ENCODE measurements around the gene MDFI. TPM values are rescaled to one million over a fixed set of nuclear protein-coding genes. Genes with fewer than 3 reads are reported as not detected.

The MDFI gene
- polyA plus RNA-seq, 1 donor from 2014 or later = 42.5 TPM

DNA sequence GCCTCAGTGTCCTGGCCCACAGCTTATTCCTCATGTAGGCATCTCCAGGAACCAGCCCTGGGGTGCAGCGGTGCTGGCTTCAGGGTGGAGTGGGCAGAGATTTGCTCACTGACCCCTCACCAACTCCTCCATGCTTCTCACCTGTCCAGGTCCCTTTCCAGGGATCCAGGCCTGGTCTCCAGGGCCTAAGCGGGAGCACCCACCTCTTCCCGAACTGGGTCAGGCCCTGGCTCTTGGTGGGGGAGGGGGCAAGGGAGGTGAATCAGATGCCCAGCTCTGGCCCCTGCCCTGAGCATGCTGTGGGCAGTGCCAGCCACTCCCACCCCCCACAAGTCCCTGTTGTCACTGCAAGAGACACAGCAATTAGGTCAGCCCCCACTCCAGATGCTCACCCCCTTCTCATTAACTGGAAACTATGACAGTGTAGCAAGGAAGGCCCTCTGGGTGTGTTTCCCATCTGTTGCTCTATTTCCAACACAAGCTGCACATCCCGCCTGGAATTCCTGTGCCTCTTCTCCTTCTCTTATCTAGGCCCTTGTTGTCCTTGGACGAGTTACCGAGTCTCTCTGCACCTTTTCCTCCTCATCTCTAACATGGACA, 37.0 kb downstream of the MDFI start:
- peaks cover 10% of the 10 kb centered on the region for H3F3A ChIP-seq (ENCODE audit: insufficient read depth, low read length, poor library complexity, severe bottlenecking)
- H3K4me2 ChIP-seq (ENCODE audit: low read length) = no peak overlapping the region
- TF ChIP-seq POLR2AphosphoS5 (IDR thresholded peaks at IDR 0.05) (no peak), TAF1 (IDR thresholded peaks at IDR 0.05; ENCODE audit: low read depth) (no peak)
- no peaks in the 10 kb centered on the region for H3K9me3 ChIP-seq (ENCODE audit: low read length)
- H3K9me2 ChIP-seq (ENCODE audit: insufficient read depth, low read length) = no peaks in the 10 kb centered on the region
- H4K20me1 ChIP-seq (ENCODE audit: insufficient read depth) = no peaks in the 10 kb centered on the region
- H3K27ac ChIP-seq (ENCODE audit: low read length) = peak overlapping the region; percentile 93
- H3K27me3 ChIP-seq (ENCODE audit: insufficient read depth, low read depth, low read length) = no peaks in the 10 kb centered on the region
- no peak overlapping the region for H2AFZ ChIP-seq (ENCODE audit: low read depth, low read length)
- H3K9ac ChIP-seq (ENCODE audit: low read length) = no peak overlapping the region
- H3K4me3 ChIP-seq (ENCODE audit: low read length) = no peak overlapping the region
- H3K79me2 ChIP-seq (replicated peaks; ENCODE audit: insufficient read depth, low read length) = no peaks in the 10 kb centered on the region
- H3K36me3 ChIP-seq (ENCODE audit: insufficient read depth, low read length) = no peaks in the 10 kb centered on the region

DNA sequence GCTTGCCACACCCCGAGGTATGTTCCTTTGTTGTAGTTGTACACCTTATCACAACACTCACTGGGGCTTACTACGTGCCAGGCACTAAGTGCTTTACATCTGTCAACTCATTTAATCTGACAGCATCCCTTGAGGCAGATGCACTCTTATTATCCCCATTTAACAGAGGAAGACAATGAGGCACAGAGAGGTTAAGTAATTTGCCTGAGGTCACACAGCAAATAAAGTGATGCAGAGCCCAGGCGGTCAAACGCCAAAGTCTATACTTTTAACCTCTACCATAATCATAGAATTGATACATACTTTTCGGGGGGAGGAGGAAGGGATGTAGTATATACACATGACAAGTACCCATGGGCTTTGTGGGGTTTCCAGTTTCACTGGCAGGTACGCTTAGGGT, 37.7 kb downstream of the MDFI start:
- Histone ChIP-seq H3K9me3 (ENCODE audit: low read length) (no peaks in the 10 kb centered on the region), H3K4me2 (ENCODE audit: low read length) (peak overlapping the region; percentile 2), H3K36me3 (ENCODE audit: insufficient read depth, low read length) (no peaks in the 10 kb centered on the region), H3K9me2 (ENCODE audit: insufficient read depth, low read length) (no peaks in the 10 kb centered on the region), H4K20me1 (ENCODE audit: insufficient read depth) (no peaks in the 10 kb centered on the region), H2AFZ (ENCODE audit: low read depth, low read length) (no peak overlapping the region), H3K79me2 (replicated peaks; ENCODE audit: insufficient read depth, low read length) (no peaks in the 10 kb centered on the region), H3K27me3 (ENCODE audit: insufficient read depth, low read depth, low read length) (no peaks in the 10 kb centered on the region), H3K9ac (ENCODE audit: low read length) (peak overlapping the region; percentile 62), H3K27ac (ENCODE audit: low read length) (peak overlapping the region; percentile 93), H3K4me3 (ENCODE audit: low read length) (peak overlapping the region; percentile 23), H3F3A (ENCODE audit: insufficient read depth, low read length, poor library complexity, severe bottlenecking) (peaks cover 10% of the 10 kb centered on the region)
- TF ChIP-seq RAD21 (conservative IDR thresholded peaks at IDR 0.05) (no peak), MXI1 (conservative IDR thresholded peaks at IDR 0.05; ENCODE audit: poor library complexity, severe bottlenecking) (no peak)
- TF ChIP-seq, protein P1, sequence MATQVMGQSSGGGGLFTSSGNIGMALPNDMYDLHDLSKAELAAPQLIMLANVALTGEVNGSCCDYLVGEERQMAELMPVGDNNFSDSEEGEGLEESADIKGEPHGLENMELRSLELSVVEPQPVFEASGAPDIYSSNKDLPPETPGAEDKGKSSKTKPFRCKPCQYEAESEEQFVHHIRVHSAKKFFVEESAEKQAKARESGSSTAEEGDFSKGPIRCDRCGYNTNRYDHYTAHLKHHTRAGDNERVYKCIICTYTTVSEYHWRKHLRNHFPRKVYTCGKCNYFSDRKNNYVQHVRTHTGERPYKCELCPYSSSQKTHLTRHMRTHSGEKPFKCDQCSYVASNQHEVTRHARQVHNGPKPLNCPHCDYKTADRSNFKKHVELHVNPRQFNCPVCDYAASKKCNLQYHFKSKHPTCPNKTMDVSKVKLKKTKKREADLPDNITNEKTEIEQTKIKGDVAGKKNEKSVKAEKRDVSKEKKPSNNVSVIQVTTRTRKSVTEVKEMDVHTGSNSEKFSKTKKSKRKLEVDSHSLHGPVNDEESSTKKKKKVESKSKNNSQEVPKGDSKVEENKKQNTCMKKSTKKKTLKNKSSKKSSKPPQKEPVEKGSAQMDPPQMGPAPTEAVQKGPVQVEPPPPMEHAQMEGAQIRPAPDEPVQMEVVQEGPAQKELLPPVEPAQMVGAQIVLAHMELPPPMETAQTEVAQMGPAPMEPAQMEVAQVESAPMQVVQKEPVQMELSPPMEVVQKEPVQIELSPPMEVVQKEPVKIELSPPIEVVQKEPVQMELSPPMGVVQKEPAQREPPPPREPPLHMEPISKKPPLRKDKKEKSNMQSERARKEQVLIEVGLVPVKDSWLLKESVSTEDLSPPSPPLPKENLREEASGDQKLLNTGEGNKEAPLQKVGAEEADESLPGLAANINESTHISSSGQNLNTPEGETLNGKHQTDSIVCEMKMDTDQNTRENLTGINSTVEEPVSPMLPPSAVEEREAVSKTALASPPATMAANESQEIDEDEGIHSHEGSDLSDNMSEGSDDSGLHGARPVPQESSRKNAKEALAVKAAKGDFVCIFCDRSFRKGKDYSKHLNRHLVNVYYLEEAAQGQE (IDR thresholded peaks at IDR 0.05; ENCODE audit: borderline replicate concordance) = no peak

GRCh38 chr6:41676431-41676830, 38.2 kb downstream of the MDFI start:
- Histone ChIP-seq H3K4me3 (ENCODE audit: low read length) (peak overlapping the region; percentile 23), H3K4me2 (ENCODE audit: low read length) (peak overlapping the region; percentile 2), H3F3A (ENCODE audit: insufficient read depth, low read length, poor library complexity, severe bottlenecking) (peaks cover 10% of the 10 kb centered on the region), H3K9me3 (ENCODE audit: low read length) (no peaks in the 10 kb centered on the region), H3K79me2 (replicated peaks; ENCODE audit: insufficient read depth, low read length) (no peaks in the 10 kb centered on the region), H2AFZ (ENCODE audit: low read depth, low read length) (no peak overlapping the region), H3K36me3 (ENCODE audit: insufficient read depth, low read length) (no peaks in the 10 kb centered on the region), H3K9me2 (ENCODE audit: insufficient read depth, low read length) (no peaks in the 10 kb centered on the region), H3K9ac (ENCODE audit: low read length) (peak overlapping the region; percentile 62), H4K20me1 (ENCODE audit: insufficient read depth) (no peaks in the 10 kb centered on the region), H3K27me3 (ENCODE audit: insufficient read depth, low read depth, low read length) (no peaks in the 10 kb centered on the region), H3K27ac (ENCODE audit: low read length) (peak overlapping the region; percentile 93)
- TF ChIP-seq SMC3 (conservative IDR thresholded peaks at IDR 0.05; ENCODE audit: poor library complexity) = no peak
- peak; percentile 31 for TF ChIP-seq EP300 (conservative IDR thresholded peaks at IDR 0.05; ENCODE audit: poor library complexity, severe bottlenecking)
- TF ChIP-seq, protein P1 (IDR thresholded peaks at IDR 0.05; ENCODE audit: borderline replicate concordance) = peak; percentile 68
- no peak for TF ChIP-seq EZH2 (IDR thresholded peaks at IDR 0.05; ENCODE audit: borderline replicate concordance, insufficient read depth, low read length, poor library complexity, severe bottlenecking)
- TF ChIP-seq POLR2AphosphoS5 (IDR thresholded peaks at IDR 0.05) = peak; percentile 62
- no peak for TF ChIP-seq CTCF (IDR thresholded peaks at IDR 0.05; ENCODE audit: poor library complexity, severe bottlenecking)
- TF ChIP-seq TAF1 (IDR thresholded peaks at IDR 0.05; ENCODE audit: low read depth) = no peak
- no peak for TF ChIP-seq RAD21 (conservative IDR thresholded peaks at IDR 0.05)
- no peak for TF ChIP-seq MXI1 (conservative IDR thresholded peaks at IDR 0.05; ENCODE audit: poor library complexity, severe bottlenecking)

Data from neural cell (in vitro differentiated cells).